CD4-positive, alpha-beta T cell treated with Interleukin-17A for 4 hours (primary cell): ENCODE measurements around the gene HIGD1C.
"Not testable (repeated sequence)": the region's sequence is repeated elsewhere in the genome, so short reads cannot be mapped to it uniquely, and the experiment has no call there.

Experiments
- DNase-seq: peaks from one replicate; pipeline ENCODE4 v3.0.0-alpha.2; 2020; ENCODE audit warnings: mixed read lengths

Gene HIGD1C

DNA sequence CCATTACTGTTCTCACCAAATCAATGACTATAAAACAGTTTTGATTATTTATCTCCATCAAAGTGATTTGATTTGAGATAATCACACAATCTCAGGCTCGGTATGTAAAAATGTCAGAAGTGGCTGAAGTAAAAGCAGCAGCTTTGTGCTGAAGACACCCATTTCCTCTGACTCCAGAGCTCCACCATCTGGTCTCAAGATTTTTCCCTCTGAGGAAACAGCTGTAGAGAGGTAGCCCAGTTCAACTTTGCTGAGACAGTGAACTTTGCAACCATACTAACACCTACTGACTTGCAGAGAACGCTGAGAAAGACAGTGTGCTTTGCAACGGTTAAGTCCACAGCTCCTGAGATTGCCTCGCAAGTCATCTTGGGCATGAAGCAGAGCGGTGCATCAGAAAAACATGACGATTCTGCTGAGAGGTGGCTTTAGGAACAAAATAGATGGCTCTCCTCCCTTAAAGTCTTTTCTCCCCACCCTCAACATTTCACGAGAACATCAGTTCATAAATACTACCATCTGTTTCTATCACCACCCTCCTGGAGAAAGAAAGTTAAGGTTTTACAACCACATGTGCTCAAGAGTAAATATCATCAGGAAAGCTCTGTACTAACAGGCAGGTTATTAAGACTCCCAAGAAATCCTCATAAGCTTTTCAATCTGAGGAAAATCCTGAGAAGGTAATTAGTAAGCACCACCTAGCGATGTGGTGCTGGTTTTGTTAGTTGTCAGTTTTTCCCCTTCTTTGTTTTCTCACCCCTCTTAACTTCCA, 34.8 kb downstream of the HIGD1C start:
- DNase-seq = peak; percentile 36

DNA sequence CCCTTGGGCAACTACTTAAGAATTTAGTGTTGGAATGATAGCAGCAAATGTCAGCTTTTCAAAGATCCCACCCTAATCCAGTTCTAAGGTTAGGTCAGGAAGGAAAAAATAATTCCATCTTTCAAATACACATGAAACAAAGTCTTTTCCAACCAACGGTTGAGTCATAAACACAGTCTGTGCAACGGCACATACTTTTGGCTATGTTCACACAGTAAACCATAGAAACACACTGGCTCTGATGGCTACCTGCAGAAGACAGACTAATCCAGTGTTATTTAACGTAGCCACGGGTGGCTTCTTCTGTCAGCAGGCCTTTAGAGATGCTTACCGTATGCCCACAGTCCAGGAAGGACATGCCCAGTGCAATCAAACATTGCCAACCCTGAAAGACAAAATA, 35.7 kb downstream of the HIGD1C start:
- DNase-seq = no peak

GRCh38 chr12:50988871-50989270, 36.5 kb downstream of the HIGD1C start:
- DNase-seq = no peak

GRCh38 chr12:50990147-50990727, 37.9 kb downstream of the HIGD1C start:
- no peak for DNase-seq

DNA sequence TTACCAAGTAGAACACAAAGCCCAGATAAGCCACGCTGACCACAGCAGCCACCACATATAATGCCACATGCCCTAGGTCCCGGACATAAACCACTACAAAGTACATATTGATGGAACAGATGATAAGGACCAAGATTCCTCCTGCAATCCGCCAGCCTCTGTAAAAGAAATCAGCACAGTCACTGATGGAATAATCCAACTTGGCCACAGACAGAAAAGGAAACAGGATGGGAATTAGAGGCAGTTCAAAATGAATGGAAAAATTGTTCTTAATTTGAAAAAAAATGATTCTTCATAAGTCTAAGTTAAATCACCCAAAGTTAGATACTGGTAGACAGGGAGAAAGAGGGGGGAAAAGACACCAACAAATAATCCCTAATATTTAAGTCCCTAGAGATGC, 38.4 kb downstream of the HIGD1C start:
- DNase-seq = no peak

- DNase-seq = no peak
Observed at GRCh38 chr12:50991291-50991690, 38.9 kb downstream of the HIGD1C start.

DNA sequence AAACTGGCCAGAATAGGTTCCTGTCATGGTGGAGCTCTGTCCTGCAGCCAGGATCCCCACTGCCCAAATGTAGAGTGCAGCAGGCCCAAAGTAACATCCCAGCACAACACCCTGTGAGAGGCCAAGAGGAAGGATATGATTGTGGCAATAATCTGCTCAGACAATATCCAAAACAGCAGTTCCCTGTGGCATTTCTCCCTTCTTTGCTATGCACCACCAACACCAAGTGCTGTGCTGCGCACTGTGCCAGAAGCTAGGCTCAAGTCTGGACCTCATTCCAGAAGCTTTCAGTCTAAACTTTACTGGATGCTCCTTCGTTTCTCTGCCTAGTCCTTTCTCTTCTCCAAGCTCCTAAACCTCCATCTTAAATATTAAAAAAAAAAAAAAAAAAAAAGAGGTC, 40.5 kb downstream of the HIGD1C start:
- no peak for DNase-seq

DNA sequence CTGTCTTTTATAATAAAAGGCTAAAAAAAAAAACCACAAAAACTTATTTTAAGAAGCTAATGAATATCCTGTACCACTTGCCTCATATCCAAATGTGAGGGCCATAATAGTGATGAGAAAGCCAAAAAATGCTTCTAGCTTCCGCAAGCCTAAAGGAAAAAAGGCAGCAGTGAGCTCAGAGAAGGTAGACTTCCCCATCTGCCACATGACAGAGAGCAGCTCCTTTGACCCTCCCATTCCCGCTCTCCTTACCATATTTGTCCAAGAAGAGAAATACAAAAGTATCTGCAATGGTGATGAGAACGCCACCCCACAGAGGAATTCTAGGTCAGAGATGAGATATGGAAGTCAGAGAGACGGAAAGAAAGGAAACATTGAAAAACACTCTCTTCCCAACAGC, 46.7 kb downstream of the HIGD1C start:
- no peak for DNase-seq

- no peak for DNase-seq
Observed at GRCh38 chr12:51000245-51000644, 47.9 kb downstream of the HIGD1C start.

DNA sequence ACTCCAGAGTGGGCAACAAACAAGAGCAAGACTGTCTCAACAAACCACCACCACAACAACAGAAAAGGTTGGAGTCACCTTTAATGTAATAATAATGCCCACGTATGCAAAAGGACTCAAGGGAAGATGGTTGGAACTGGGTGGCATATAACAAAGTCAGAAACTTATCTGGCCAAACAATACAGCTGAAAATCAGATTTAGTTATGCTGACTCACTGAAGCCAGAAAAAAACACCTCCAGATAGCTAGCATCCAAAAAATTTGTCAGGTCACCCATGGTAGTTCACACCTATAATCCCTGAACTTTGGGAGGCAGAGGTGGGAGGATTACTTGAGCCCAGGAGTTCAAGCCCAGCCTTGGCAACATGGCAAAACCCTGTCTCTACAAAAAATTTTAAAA, 49.5 kb downstream of the HIGD1C start:
- no peak for DNase-seq

DNA sequence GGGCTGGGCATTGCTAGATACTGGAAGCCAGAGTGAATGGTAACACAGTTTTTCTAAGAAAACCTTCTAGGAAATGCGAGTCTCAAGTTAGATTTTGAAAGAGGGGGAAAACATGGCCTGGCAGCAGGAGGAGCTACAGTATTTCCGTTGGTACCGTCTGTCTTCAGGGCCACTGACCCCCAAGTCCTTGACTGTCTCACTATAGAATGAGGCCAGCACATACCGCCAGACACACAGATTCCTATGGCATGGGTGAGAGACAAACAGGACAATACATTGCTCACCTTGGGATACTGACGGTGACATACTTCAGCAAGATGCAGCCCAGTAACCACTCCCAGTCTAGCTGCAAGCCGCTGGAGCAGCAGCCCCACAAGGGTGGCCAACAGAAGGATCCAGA, 52.2 kb downstream of the HIGD1C start:
- no peak for DNase-seq

- DNase-seq = no peak
Observed at GRCh38 chr12:51005030-51005429, 52.7 kb downstream of the HIGD1C start.

DNA sequence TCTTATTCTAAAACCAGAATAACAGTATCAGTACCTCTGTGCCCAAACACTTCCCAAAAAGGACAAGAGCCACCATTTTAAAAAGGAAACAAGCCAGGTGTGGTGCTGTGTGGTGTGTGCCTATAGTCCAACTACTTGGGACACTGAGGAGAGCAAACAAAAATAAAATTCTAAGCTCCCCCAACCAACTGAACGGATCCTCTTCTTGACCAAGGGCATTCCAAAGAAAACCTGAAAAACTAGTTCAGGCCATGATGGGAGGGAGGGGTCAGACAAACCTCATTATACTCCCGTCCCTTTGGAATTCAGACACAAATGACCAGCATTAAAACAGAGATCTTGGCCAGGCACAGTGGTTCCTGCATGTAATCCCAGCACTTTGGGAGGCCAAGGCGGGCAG, 53.3 kb downstream of the HIGD1C start:
- DNase-seq = no peak

- no peak for DNase-seq
Observed at GRCh38 chr12:51008329-51009055, 56.1 kb downstream of the HIGD1C start.

DNA sequence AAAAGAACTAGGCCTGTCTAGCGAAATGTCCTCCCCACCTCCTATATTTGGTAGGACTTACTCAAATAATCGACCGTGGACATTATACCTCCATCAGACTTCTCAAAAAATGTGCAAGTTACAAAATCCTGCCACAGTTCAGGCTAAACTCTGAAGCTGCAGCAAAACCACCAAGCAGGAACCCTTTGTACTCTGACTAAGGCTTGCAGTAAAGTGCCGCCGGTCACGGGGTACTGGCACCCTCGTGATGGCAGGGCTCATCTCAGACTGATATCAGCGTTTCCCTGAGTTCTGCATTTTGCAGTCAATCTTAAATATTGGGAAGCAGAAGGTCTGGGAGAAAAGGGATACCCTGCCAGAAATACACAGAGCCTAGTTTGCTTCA, 56.7 kb downstream of the HIGD1C start:
- peak; percentile 76 for DNase-seq

DNA sequence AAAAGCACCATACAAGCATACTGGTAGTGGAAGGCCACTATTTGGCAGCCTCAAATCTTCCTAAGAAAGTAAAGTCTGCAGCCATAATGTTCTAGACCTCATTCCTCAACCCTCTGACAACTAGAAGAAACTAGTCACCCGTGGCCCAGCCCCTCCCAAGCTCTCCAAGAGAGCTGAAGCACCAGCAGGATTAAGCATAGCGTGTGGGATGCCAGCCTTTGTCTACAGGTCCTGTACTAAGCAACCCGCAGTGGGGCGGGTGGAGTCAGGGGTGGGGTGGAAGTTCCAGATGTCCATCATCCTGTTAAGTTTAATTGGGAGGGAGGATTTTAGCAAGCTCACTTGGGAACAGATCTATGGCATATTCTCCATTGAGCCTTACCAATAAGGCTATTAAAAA, 59.6 kb downstream of the HIGD1C start:
- DNase-seq = no peak

GRCh38 chr12:51012570-51013236, 60.4 kb downstream of the HIGD1C start:
- DNase-seq = no peak

DNA sequence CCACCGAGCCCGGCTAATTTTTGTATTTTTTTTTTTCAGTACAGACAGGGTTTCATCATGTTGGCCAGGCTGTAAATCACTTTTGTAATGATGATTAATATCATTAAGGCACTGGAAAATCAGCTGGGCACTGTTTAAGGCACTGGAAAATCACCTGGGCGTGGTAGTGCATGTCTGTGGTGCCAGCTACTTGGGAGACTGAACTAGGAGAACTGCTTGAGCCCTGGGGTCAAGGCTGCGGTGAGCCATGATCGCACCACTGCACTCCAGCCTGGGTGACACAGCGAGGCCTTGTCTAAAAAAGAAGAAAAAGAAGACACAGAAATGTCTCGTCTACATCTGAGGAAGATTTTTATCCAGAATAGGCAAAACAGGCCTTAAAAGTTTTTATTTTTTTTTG, 61.1 kb downstream of the HIGD1C start:
- DNase-seq = no peak

DNA sequence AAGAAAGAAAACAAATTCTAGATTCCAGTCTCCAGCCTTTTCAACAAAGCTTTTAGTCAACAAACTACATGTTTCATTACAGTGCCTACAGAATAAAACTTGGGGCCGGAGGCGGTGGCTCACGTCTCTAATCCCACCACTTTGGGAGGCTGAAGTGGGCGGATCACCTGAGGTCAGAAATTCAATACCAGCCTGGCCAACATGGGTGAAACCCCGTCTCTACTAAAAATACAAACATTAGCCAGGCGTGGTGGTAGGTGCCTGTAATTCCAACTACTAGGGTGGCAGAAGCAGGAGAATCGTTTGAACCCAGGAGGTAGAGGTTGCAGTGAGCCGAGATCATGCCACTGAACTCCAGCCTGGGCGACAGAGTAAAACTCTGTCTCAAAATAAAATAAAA, 62.1 kb downstream of the HIGD1C start:
- DNase-seq = not testable (repeated sequence)

DNA sequence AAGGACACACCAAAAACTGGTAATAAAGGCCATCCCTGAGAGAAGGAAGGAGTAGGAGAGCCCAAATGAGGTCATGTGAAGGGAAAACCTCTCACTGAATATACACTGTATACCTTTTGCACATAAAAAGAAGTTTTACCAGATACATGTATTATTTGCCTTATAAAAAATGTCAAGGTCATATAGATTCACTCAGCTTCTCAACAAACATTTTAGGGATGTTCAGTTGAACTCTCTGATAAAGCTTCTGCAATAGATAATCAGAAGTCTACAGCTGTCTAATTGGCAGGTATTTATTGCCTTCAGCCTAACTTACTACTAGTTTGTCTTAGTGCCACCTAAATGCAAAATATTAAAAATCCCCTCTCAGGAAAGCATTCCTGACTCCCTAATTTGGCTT, 65.1 kb downstream of the HIGD1C start:
- no peak for DNase-seq

DNA sequence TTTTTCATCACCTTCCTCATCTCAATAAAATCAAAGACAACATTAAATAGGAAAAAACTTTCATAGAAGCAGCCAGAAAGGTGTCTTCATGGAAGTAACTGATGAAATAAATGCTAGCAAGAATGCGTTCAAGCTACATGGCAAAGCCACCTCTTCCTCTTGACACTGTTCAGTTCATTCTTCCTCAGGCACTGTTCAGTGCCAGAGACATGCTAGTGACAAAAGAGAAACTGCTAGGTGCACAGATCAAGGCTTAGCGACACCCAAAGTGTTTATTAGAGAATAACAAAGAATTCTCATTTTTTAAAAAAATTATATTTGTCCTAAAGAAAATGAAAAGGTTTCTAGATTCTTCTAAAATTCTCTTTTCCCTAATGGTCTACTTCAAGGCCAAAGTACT, 66.6 kb downstream of the HIGD1C start:
- no peak for DNase-seq

DNA sequence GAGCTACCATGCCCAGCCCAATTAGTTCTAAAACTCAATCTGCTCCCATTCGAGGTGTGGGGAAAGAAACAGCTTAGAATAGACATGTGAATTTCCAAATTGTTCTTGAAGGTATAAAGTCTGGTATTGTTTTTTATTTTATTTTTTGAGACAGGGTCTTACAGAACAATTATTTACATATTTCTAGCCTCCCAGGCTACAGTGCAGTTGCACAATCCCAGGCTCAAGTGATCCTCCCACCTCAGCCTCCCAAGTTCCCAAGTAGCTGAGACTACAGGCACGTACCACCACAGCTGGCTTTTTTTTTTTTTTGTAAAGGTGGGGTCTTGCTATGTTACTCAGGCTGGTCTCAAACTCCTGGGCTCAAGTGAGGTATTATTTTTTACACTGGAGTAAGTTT, 67.6 kb downstream of the HIGD1C start:
- no peak for DNase-seq
